H1 (cell line): ENCODE measurements around the gene DKKL1. TPM values are rescaled to one million over a fixed set of nuclear protein-coding genes. Genes with fewer than 3 reads are reported as not detected.

Experiments
- CTCF ChIA-PET: fragments of 300-600 bp; sonication (Branson Sonifier 250); formaldehyde crosslinking; loops from one replicate; lab custom pipeline; 2021; ENCODE audit not compliant: partially characterized antibody; lab: Charles Lee
- POLR2A ChIA-PET: fragments of 300-600 bp; sonication (Branson Sonifier 250); formaldehyde crosslinking; loops from one replicate; lab custom pipeline; 2021; ENCODE audit warnings: inconsistent platforms; ENCODE audit not compliant: partially characterized antibody; lab: Charles Lee
- DNase-seq, 2 experiments: peaks; one replicate each; pipeline versions ENCODE4 v3.0.0 to v3.0.0-alpha.2; 2010 to 2022; ENCODE audit warnings: low spot score in 2 of 2, low read depth in 1 of 2, mixed read lengths in 1 of 2
- FAIRE-seq: peaks from 2 replicates; lab custom pipeline; 2011; peaks lifted over from hg19 to GRCh38; lab: Jason Lieb, UNC
- H2AFZ ChIP-seq: 2 replicates; pipeline ENCODE4 v1.8.1; 2012; ENCODE audit warnings: low read length, inconsistent platforms
- H2AK5ac ChIP-seq: 2 replicates; pipeline ENCODE4 v1.6.1; 2013; ENCODE audit warnings: low read depth, low read length
- H2BK120ac ChIP-seq: replicated peaks from 2 replicates; pipeline ENCODE3; 2013; ENCODE audit warnings: low read depth, low read length, inconsistent platforms
- H2BK12ac ChIP-seq: 2 replicates; pipeline ENCODE4 v1.6.1; 2013; ENCODE audit warnings: low read depth, low read length
- H2BK15ac ChIP-seq: 2 replicates; pipeline ENCODE4 v1.6.1; 2013; ENCODE audit warnings: low read length
- H2BK20ac ChIP-seq: 2 replicates; pipeline ENCODE4 v1.6.1; 2013; ENCODE audit warnings: low read length
- H2BK5ac ChIP-seq: 2 replicates; pipeline ENCODE4 v1.6.1; 2013; ENCODE audit warnings: low read depth, low read length
- H3K14ac ChIP-seq: 2 replicates; pipeline ENCODE4 v1.6.1; 2013; ENCODE audit warnings: inconsistent platforms; ENCODE audit not compliant: insufficient read length
- H3K18ac ChIP-seq: 2 replicates; pipeline ENCODE4 v1.6.1; 2013; ENCODE audit warnings: low read length; ENCODE audit errors: extremely low read depth
- H3K23ac ChIP-seq: 2 replicates; pipeline ENCODE4 v1.6.1; 2013; ENCODE audit warnings: inconsistent platforms; ENCODE audit not compliant: insufficient read length
- H3K23me2 ChIP-seq: 2 replicates; pipeline ENCODE4 v1.6.1; 2013; ENCODE audit warnings: low read depth, low read length
- H3K27ac ChIP-seq: 2 replicates; pipeline ENCODE4 v1.6.1; 2011; ENCODE audit warnings: low read depth, low read length, inconsistent platforms
- H3K27me3 ChIP-seq, 4 experiments: replicated peaks in 1 of 4; 1 replicate in 1 of 4; 2 replicates in 3 of 4; pipeline versions ENCODE4 v1.6.1 to v1.8.1; 2011 to 2013; ENCODE audit warnings: low read length in 3 of 4, mild to moderate bottlenecking in 3 of 4, inconsistent platforms in 2 of 4, mixed read lengths in 2 of 4, moderate library complexity in 1 of 4; ENCODE audit not compliant: control insufficient read depth in 3 of 4, insufficient read depth in 3 of 4; ENCODE audit errors: extremely low read depth in 1 of 4
- H3K36me3 ChIP-seq, 4 experiments: 2 replicates each; pipeline versions ENCODE4 v1.6.1 to v1.8.1; 2011 to 2013; ENCODE audit warnings: mild to moderate bottlenecking in 4 of 4, low read length in 3 of 4, moderate library complexity in 2 of 4, control low read depth in 1 of 4, inconsistent platforms in 1 of 4; ENCODE audit not compliant: insufficient read depth in 4 of 4, control insufficient read depth in 2 of 4
- H3K4ac ChIP-seq: replicated peaks from 2 replicates; pipeline ENCODE3; 2013; ENCODE audit warnings: low read length, low read depth, mixed read lengths, inconsistent platforms; ENCODE audit not compliant: insufficient read length
- H3K4me1 ChIP-seq, 4 experiments: replicated peaks in 1 of 4; 1 replicate in 1 of 4; 2 replicates in 3 of 4; pipeline versions ENCODE4 v1.6.1 to v1.8.1; 2011 to 2013; ENCODE audit warnings: low read length in 3 of 4, inconsistent platforms in 2 of 4, mixed read lengths in 1 of 4; ENCODE audit not compliant: insufficient read depth in 4 of 4, control insufficient read depth in 3 of 4
- H3K4me2 ChIP-seq, 2 experiments: 2 replicates each; pipeline versions ENCODE4 v1.6.1 to v1.8.1; 2011 to 2013; ENCODE audit warnings: low read depth in 2 of 2, low read length in 2 of 2, control low read depth in 1 of 2, inconsistent platforms in 1 of 2, mild to moderate bottlenecking in 1 of 2; ENCODE audit not compliant: insufficient read depth in 1 of 2
- H3K4me3 ChIP-seq, 4 experiments: fragments of 200-600, 300-600 bp in 1 of 4; sonication (generic), shearing (Covaris generic), sonication (Bioruptor Twin) in 1 of 4; 2 replicates each; pipeline versions ENCODE4 v1.5.1 to v1.8.1; 2011 to 2016; ENCODE audit warnings: low read length in 4 of 4, low read depth in 3 of 4, control low read depth in 2 of 4, inconsistent platforms in 2 of 4, mild to moderate bottlenecking in 2 of 4, mixed read lengths in 1 of 4, moderate library complexity in 1 of 4; ENCODE audit not compliant: insufficient read depth in 2 of 4; ENCODE audit errors: extremely low read depth in 1 of 4
- H3K56ac ChIP-seq: replicated peaks from 2 replicates; pipeline ENCODE3; 2013; ENCODE audit warnings: low read depth, mild to moderate bottlenecking, mixed read lengths, low read length, inconsistent platforms; ENCODE audit not compliant: insufficient read length
- H3K79me1 ChIP-seq: 2 replicates; pipeline ENCODE4 v1.6.1; 2013; ENCODE audit warnings: low read depth, low read length, control low read depth
- H3K79me2 ChIP-seq, 2 experiments: 2 replicates each; pipeline versions ENCODE4 v1.6.1 to v1.8.1; 2012 to 2013; ENCODE audit warnings: low read length in 2 of 2, mild to moderate bottlenecking in 2 of 2, inconsistent platforms in 1 of 2; ENCODE audit not compliant: insufficient read depth in 2 of 2, control insufficient read depth in 1 of 2
- H3K9ac ChIP-seq, 4 experiments: replicated peaks in 1 of 4; 1 replicate in 1 of 4; 2 replicates in 3 of 4; pipeline versions ENCODE4 v1.6.1 to v1.8.1; 2011 to 2013; ENCODE audit warnings: low read depth in 3 of 4, low read length in 3 of 4, control low read depth in 2 of 4, mild to moderate bottlenecking in 2 of 4, moderate library complexity in 2 of 4, inconsistent platforms in 1 of 4; ENCODE audit errors: extremely low read depth in 1 of 4
- H3K9me3 ChIP-seq, 2 experiments: 2 replicates each; pipeline versions ENCODE4 v1.6.1 to v1.8.1; 2012 to 2013; ENCODE audit warnings: mild to moderate bottlenecking in 2 of 2, moderate library complexity in 2 of 2, control low read depth in 1 of 2, inconsistent platforms in 1 of 2, low read depth in 1 of 2, low read length in 1 of 2, mixed read lengths in 1 of 2; ENCODE audit not compliant: insufficient read depth in 2 of 2
- H4K20me1 ChIP-seq, 2 experiments: replicated peaks in 1 of 2; 2 replicates each; pipeline versions ENCODE3 to v1.8.1; 2011 to 2013; ENCODE audit warnings: inconsistent platforms in 2 of 2, low read length in 2 of 2, mild to moderate bottlenecking in 1 of 2; ENCODE audit not compliant: insufficient read depth in 2 of 2, control insufficient read depth in 1 of 2
- H4K5ac ChIP-seq: 2 replicates; pipeline ENCODE4 v1.6.1; 2013; ENCODE audit warnings: low read length, low read depth, mixed read lengths, inconsistent platforms; ENCODE audit not compliant: insufficient read length
- H4K8ac ChIP-seq: 2 replicates; pipeline ENCODE4 v1.8.0; 2013; ENCODE audit warnings: mild to moderate bottlenecking, moderate library complexity, low read length, inconsistent platforms; ENCODE audit not compliant: insufficient read depth; ENCODE audit errors: extremely low read depth
- H4K91ac ChIP-seq: replicated peaks from 2 replicates; pipeline ENCODE3; 2013; ENCODE audit warnings: low read length, mixed read lengths, inconsistent platforms; ENCODE audit not compliant: insufficient read length
- CHD2 ChIP-seq: IDR thresholded peaks from 2 replicates; pipeline ENCODE4 v1.6.1; 2012; ENCODE audit warnings: low read length, improper control_type of control experiment
- EP300 ChIP-seq, 2 experiments: IDR thresholded peaks; 1 replicate in 1 of 2; 2 replicates in 1 of 2; pipeline ENCODE4 v1.6.1; 2011 to 2012; ENCODE audit warnings: low read depth in 2 of 2, low read length in 2 of 2, mild to moderate bottlenecking in 2 of 2, borderline replicate concordance in 1 of 2, inconsistent platforms in 1 of 2, moderate library complexity in 1 of 2
- FOSL1 ChIP-seq: IDR thresholded peaks from 2 replicates; pipeline ENCODE4 v1.6.1; 2011; ENCODE audit warnings: mild to moderate bottlenecking, low read depth, low read length, moderate library complexity; ENCODE audit not compliant: insufficient read depth
- GTF2F1 ChIP-seq: IDR thresholded peaks from 2 replicates; pipeline ENCODE4 v1.6.1; 2012; ENCODE audit warnings: low read depth, low read length, improper control_type of control experiment, borderline replicate concordance
- POLR2A ChIP-seq, 2 experiments: IDR thresholded peaks; 1 replicate in 1 of 2; 2 replicates in 1 of 2; pipeline ENCODE4 v1.6.1; 2011; ENCODE audit warnings: low read depth in 2 of 2, low read length in 2 of 2, mild to moderate bottlenecking in 2 of 2; ENCODE audit errors: control extremely low read depth in 1 of 2
- RFX5 ChIP-seq: IDR thresholded peaks from 2 replicates; pipeline ENCODE4 v1.6.1; 2011; ENCODE audit warnings: low read depth, low read length, improper control_type of control experiment, borderline replicate concordance
- SIX5 ChIP-seq: IDR thresholded peaks from 2 replicates; pipeline ENCODE4 v1.6.1; 2011; ENCODE audit warnings: mild to moderate bottlenecking, low read depth, low read length
- YY1 ChIP-seq: IDR thresholded peaks from 2 replicates; pipeline ENCODE4 v1.6.1; 2011; ENCODE audit warnings: low read depth, mild to moderate bottlenecking, low read length
- WGBS, 2 experiments: shearing (Covaris generic) in 1 of 2; methylation state at CpG; one replicate each; pipeline versions ENCODE4 v1.1.6 to v1.1.7; 2013 to 2015; ENCODE audit warnings: low lambda C conversion rate in 2 of 2, mixed read lengths in 2 of 2, inconsistent platforms in 1 of 2, low coverage in 1 of 2, missing lambda C conversion rate in 1 of 2; ENCODE audit not compliant: insufficient replicate concordance in 2 of 2, insufficient coverage in 1 of 2, insufficient read length in 1 of 2; ENCODE audit errors: extremely low coverage in 1 of 2, missing lambda C conversion rate in 1 of 2; 5-methylcytosine and 5-hydroxymethylcytosine counted together
- polyA plus RNA-seq, 7 experiments: library from polyadenylated mRNA; depleted of rRNA in 3 of 7; stranded (reverse) in 5 of 7; unstranded in 2 of 7; fragments of >200 nt in 5 of 7; fragments of 200-250 nt in 2 of 7; gene quantifications; 1 replicate in 5 of 7; 2 replicates in 1 of 7; 4 replicates in 1 of 7; pipeline versions ENCODE4 v1.2.1 to v1.2.3, GENCODE V29; 2011 to 2013; ENCODE audit warnings: missing spikeins in 2 of 7, mixed read lengths in 2 of 7
- total RNA-seq: library from RNA; stranded (reverse); fragmentation: NEBNext Ultra II Directional; extraction: Animal tissue kit (Norgen Biotek cat#: 25700); gene quantifications from 2 replicates; pipeline ENCODE4 v1.2.1, GENCODE V29; 2021
- TF ChIP-seq, protein P1 (sequence below): IDR thresholded peaks from 2 replicates; pipeline ENCODE4 v1.6.1; 2011; ENCODE audit warnings: low read length, improper control_type of control experiment
- TF ChIP-seq, protein P2 (sequence below): IDR thresholded peaks from 2 replicates; pipeline ENCODE4 v1.6.1; 2011; ENCODE audit warnings: low read depth, mild to moderate bottlenecking, low read length; ENCODE audit not compliant: insufficient read depth

Gene DKKL1
- total and polyA plus RNA-seq, 2 of the 8 experiments (the other 6 are each of a cell fraction or from before 2014, with no cell fraction given): 2.6 to 6.8 TPM

DNA sequence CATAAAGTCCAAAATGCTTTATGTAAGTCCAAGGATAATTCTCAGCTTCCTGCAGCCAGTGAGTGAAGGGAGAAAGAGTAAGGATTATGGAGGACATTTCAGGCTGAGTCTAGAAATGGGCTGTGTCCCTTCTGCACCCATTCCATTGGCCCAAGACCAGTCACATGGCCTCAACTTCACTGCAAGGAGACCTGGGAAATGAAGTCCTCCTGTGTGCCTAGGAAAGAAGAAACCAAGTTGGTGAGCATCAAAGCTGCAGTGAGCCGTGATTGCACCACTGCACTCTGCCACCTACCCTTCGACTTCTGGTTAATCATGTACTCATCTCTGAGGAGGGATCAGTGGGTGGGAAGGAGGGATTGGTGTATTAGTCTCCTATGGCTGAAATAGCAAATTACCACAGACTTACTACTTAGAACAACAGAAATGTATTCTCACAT lies 32.0 kb upstream of the DKKL1 start:
- CTCF ChIA-PET: interaction anchor here (1.2 to 2.3 kb wide), 3 partner anchors 19 to 105 kb away, joined by 3 to 7 read pairs (median 6); no protein-coding TSS in a partner anchor

More for the DNA sequence above, 32.0 kb upstream of the DKKL1 start:
- no peak overlapping the region for H3K4ac ChIP-seq
- H3K4me1 ChIP-seq: peaks cover 0 to 3% (median 0%) of the 10 kb centered on the region in 4 experiments; a peak in 1 of 7 replicates
- no peak overlapping the region for H3K14ac ChIP-seq
- H3K36me3 ChIP-seq: 0 out of 8 replicates have a peak, but pooled peaks cover 0 to 5% (median 0%) of the 10 kb centered on the region in 4 experiments
- peak; percentile 70 for FAIRE-seq
- H3K9ac ChIP-seq: no peak overlapping the region
- no peak overlapping the region for H3K18ac ChIP-seq
- no peak overlapping the region for H3K27ac ChIP-seq
- H3K79me1 ChIP-seq: no peaks in the 10 kb centered on the region
- H3K79me2 ChIP-seq: no peaks in the 10 kb centered on the region
- H2BK15ac ChIP-seq: no peak overlapping the region
- no peak overlapping the region for H3K4me2 ChIP-seq
- H3K27me3 ChIP-seq: peaks cover 0 to 2% (median 0%) of the 10 kb centered on the region in 4 experiments; a peak in 4 of 7 replicates
- H2BK5ac ChIP-seq: no peak overlapping the region
- H3K9me3 ChIP-seq: no peaks in the 10 kb centered on the region
- H2AK5ac ChIP-seq: no peak overlapping the region
- H2AFZ ChIP-seq: no peak overlapping the region
- H4K91ac ChIP-seq: no peak overlapping the region
- no peak overlapping the region for H2BK20ac ChIP-seq
- no peak overlapping the region for H2BK12ac ChIP-seq
- TF ChIP-seq YY1: peak; percentile 35; the same call in 1 of the 2 replicates
- TF ChIP-seq RFX5: no peak
- TF ChIP-seq, protein P1, sequence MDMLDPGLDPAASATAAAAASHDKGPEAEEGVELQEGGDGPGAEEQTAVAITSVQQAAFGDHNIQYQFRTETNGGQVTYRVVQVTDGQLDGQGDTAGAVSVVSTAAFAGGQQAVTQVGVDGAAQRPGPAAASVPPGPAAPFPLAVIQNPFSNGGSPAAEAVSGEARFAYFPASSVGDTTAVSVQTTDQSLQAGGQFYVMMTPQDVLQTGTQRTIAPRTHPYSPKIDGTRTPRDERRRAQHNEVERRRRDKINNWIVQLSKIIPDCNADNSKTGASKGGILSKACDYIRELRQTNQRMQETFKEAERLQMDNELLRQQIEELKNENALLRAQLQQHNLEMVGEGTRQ: peak; percentile 91
- no peak for TF ChIP-seq GTF2F1
- TF ChIP-seq FOSL1: no peak
- 0 out of 3 replicates have a peak, but pooled peaks of 1 of the 2 experiments have one; percentile 22 for TF ChIP-seq POLR2A (IDR thresholded peaks at IDR 0.05; ENCODE audit: control extremely low read depth in 1 of 2, low read depth in 2 of 2, low read length in 2 of 2)
- TF ChIP-seq, protein P2, sequence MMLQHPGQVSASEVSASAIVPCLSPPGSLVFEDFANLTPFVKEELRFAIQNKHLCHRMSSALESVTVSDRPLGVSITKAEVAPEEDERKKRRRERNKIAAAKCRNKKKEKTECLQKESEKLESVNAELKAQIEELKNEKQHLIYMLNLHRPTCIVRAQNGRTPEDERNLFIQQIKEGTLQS: peak; percentile 51; the same call in 1 of the 2 replicates
- TF ChIP-seq CHD2: no peak
- TF ChIP-seq SIX5: peak; percentile 70
- no peak for TF ChIP-seq EP300 (IDR thresholded peaks at IDR 0.05; ENCODE audit: borderline replicate concordance in 1 of 2, low read depth in 2 of 2, low read length in 2 of 2)
- TF ChIP-seq, all 59 proteins: peak for 5
- no peak for DNase-seq
- Histone ChIP-seq H3K56ac (no peak overlapping the region), H3K23me2 (no peaks in the 10 kb centered on the region), H3K23ac (no peak overlapping the region), H4K20me1 (peaks cover 0 to 3% of the 10 kb centered on the region in 2 experiments), H2BK120ac (no peak overlapping the region), H3K4me3 (no peak overlapping the region), H4K5ac (no peak overlapping the region), H4K8ac (no peak overlapping the region)
- POLR2A ChIA-PET: interaction anchor here (0.7 to 1.7 kb wide), 4 partner anchors 9 to 50 kb away, joined by 3 to 4 read pairs (median 3); no protein-coding TSS in a partner anchor
- WGBS, 2 experiments: 78% methylated on average over 2 of the region's 2 CpGs; no CpG with 5 or more reads in 1 of the 2 experiments
